K562 (cell line): Measurements from ENCODE around the gene ZNF569.

Source experiments
- HDGF ChIP-seq: fragments of 450-650 bp; IDR thresholded peaks from 2 replicates; pipeline ENCODE4 v1.6.1; 2016
- LARP7 ChIP-seq: fragments of 450-650 bp; IDR thresholded peaks from 2 replicates; pipeline ENCODE4 v1.6.1; 2016
- MED1 ChIP-seq: sonication (generic); formaldehyde crosslinking; IDR thresholded peaks from 2 replicates; pipeline ENCODE4 v1.8.1; 2023; ENCODE audit warnings: missing genetic modification reagents, borderline replicate concordance
- MEIS2 ChIP-seq: fragments of 450-650 bp; IDR thresholded peaks from 2 replicates; pipeline ENCODE4 v1.6.1; 2014; ENCODE audit warnings: mild to moderate bottlenecking; ENCODE audit not compliant: partially characterized antibody
- POLR2A ChIP-seq: fragments of 450-650 bp; conservative IDR thresholded peaks from 2 replicates; pipeline ENCODE4 v1.6.1; 2016
- ZNF146 ChIP-seq: IDR thresholded peaks from one replicate; pipeline ENCODE4 v1.6.1; 2018; ENCODE audit warnings: missing compliant biosample characterization; ENCODE audit not compliant: unreplicated experiment

GRCh38 chr19:37403403-37403802, 63.8 kb downstream of the ZNF569 start:
- TF ChIP-seq LARP7 (no peak), ZNF146 (CRISPR knock-in tag) (no peak), POLR2A (no peak), HDGF (no peak), MED1 (CRISPR knock-in tag) (no peak), MEIS2 (no peak)
